HG02610 (cell line): ENCODE results near the gene ZNF385C.

Experiments
- ATAC-seq: cut with Tn5 transposase; IDR thresholded peaks from one replicate; pipeline ENCODE4 v1.9.1; 2021; ENCODE audit warnings: mild to moderate bottlenecking, moderate library complexity; ENCODE audit not compliant: unreplicated experiment

The ZNF385C gene

DNA sequence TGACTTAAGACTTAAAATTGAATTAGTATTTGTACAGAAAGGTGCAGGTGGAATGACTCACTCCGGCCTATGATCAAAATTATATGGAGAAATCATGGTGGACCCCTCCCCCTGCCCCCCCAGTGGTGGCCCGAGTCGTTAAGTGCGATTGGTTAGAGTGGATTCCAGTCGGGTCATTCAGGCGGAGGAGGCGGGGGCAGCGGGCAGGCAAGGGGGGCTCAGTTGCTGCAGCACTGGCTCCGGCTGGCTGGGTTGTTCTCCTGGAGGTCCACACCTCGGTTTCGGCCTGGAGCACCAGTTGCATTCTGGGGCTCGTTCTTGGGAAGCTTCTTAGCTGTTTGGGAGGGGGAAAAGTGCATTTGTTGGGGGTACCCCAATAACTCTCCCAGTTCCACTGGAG, 27.3 kb upstream of the ZNF385C start:
- no peak for ATAC-seq

DNA sequence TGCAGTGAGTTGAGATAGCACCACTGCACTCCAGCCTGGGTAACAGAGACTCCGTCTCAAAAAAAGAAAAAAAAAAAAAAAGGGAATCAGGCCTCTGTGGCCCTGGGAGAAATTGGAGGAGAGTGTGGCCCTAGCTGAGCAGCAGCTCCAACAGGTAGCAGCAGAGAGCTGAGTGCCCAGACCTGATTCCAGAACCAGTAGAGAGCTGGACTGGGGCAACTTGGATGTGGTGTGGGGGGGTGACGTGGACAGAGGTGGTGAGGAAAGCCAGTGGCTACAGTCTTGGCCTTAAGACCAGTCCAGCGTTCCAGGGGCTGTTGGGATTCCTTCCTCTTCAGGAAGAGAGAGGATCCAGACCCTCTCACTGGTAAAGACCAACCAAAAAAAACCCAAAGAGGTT, 26.0 kb upstream of the ZNF385C start:
- ATAC-seq = no peak

DNA sequence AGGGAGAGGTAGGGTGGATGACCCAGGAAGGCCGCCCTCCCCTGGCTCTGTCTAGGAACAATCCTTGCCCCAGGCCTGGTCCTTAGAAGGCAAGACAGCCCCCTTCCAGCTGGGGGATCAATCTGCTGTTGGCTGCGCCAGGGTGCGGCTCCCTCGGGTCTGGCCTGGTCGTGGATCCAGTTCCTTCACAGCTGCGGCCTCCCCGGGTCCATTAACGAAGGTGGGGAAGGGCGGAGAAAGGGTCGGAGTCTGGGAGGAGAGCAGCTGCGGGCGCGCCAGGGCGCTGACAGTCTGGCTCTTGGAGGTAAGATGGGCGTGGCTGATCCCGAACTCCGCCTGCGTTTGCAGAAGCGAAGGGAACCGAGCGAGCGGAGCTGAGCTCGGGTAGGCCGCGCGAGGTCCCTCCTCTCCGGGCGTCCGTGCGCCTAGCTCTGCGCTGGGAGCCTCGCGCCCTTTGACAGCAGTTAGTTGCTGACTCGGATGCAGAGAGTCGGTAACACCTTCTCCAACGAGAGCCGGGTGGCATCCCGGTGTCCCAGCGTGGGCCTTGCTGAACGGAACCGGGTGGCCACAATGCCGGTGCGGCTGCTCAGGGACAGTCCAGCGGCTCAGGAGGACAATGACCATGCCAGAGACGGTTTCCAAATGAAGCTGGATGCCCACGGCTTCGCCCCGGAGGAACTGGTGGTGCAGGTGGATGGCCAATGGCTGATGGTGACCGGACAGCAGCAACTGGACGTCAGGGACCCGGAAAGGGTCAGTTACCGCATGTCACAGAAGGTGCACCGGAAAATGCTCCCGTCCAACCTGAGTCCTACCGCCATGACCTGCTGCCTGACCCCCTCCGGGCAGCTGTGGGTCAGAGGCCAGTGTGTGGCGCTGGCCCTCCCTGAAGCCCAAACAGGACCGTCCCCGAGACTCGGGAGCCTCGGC, 24.4 kb upstream of the ZNF385C start, which contains the start of gene HSPB9:
Gene HSPB9 (plus strand): TSS at position 434 of the 933 bp plus-strand sequence. CDS start 47 bp downstream, at position 481.
- no peak for ATAC-seq

DNA sequence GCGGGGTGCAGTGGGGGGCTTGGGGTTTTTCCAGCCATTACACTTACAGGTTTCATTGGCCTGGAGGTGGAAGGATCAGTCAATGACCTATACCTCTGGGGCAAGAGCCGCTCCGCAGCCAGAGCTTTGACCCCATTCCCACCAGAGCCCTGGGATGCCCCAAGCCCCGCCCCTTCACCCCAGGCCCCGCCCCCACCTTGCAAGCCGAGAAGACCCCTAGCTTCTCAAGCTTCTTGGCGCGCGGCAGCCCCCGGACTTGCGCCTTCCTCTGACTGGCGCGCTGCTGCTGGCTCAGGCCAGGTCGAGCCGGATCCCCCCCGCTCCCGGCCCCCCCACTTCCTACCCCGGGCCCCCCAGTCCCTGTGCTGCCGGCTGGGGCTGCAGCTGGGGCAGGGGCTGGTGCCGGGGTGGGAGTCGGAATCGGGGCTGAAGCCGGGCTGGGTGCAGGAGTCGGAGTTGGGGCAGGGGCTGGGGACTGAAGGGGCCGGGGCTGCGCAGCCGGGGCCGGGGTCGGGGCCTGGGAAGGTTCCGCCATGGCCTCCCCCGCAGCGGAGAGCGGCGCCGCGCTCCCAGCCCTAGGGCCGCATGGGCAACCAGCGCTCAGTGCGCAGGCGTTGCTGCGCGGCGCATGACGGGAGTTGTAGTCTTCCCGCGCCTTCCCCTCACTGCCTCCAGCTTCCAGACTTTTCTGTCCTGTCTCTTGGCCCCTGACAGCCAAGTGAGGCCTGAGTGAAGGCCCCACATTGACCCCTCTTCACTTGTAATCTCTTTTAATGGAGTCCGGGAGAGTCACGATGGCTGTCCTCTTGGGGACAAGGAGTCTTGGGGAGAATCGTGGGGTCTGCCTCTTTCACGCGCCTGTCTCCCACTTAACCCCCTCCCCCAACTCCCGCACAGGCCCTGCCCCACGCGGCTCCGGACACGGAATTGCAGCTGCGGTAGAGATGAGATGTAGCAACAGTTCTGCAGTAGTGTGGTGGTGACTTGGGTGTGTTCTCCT, 22.8 kb upstream of the ZNF385C start, which contains the start of gene KAT2A:
Gene KAT2A (minus strand): TSS at position 598 of the 1,000 bp plus-strand sequence. CDS start 63 bp downstream, at position 535.
- peak; percentile 81 for ATAC-seq

DNA sequence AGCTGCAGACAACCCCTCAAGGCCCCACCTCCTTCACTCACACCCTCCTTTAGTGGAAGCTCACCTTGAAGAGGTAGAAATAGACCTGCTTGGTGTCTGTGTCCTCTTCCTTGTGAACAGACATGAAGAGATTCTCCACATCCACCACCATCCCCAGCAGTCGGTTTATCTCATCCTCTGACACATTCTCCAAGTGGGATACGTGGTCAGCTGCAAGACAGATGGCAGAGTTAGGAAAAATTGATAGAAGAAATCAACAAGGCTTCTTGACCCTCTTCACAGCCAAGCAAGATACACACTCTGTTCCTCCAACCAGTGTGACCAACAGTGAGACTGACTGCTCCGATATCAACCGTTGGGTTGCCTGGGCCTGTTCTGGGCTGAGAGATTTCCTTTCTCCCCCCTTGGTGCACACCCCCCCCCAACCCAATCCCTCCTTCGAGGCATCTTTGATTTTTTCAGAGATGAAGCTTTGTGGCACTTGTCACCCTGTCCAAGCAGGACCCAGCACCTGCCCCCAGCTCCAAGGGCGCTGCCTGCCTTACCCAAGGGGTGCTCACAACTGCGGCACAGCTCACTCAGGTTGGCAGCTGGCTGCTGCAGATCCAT, 22.0 kb upstream of the ZNF385C start:
- no peak for ATAC-seq

DNA sequence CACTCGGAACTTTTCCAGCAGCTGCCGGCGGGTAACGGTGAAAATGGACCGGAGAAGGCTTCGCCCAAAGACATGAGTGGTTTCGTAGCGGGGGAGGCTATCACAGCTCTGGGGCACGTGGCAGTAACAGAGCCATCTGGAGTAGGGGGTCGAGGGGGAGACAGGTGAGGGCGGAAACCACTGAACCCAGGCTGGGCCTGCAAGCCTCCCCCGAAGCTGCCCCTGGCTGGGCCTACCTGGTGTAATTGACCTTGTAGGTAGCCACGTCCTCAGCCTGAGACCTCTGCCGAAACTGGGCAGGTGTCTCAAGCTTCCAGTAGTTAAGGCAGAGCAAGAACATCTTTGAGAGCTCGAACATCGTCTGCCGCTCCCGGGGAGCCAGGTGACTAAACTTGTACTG, 21.0 kb upstream of the ZNF385C start:
- no peak for ATAC-seq

DNA sequence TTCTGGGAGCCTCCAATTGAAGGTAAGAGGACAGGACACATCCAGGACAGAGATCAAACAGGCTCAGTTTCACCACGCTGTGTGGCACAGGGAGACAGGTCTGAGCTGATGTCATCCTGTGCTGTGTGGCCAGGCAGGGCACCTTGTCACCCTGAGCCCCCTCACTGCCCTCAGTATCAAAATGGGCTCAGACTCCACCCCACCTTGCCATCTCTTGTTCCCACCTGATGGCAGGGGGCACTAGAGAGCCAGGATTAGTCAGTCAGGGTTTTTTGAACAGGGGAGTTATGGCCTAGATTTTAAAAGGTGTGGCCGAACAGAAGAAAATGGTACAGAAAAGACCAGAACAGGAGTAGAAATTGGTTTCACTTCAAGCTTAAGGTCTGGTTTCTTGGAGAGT, 20.3 kb upstream of the ZNF385C start:
- ATAC-seq = no peak

DNA sequence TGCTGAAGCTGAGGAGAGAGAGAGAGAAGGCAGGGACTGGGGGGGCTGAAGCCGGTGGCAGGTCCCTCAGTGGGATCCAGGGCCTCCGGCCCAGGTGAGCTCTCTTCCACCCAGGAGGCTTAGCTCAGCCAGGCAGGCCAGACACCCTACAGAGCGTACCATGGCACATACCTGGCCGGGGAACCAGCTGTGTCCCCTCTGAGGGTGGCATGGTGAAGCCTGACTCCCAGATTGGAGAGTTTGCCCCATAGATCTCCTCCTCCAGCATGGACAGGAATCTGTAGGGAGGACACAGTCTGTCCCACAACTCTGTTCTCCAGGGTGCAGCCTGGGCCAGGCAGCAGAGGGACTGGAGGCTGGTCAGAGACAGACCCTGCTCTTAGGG, 19.8 kb upstream of the ZNF385C start:
- no peak for ATAC-seq

DNA sequence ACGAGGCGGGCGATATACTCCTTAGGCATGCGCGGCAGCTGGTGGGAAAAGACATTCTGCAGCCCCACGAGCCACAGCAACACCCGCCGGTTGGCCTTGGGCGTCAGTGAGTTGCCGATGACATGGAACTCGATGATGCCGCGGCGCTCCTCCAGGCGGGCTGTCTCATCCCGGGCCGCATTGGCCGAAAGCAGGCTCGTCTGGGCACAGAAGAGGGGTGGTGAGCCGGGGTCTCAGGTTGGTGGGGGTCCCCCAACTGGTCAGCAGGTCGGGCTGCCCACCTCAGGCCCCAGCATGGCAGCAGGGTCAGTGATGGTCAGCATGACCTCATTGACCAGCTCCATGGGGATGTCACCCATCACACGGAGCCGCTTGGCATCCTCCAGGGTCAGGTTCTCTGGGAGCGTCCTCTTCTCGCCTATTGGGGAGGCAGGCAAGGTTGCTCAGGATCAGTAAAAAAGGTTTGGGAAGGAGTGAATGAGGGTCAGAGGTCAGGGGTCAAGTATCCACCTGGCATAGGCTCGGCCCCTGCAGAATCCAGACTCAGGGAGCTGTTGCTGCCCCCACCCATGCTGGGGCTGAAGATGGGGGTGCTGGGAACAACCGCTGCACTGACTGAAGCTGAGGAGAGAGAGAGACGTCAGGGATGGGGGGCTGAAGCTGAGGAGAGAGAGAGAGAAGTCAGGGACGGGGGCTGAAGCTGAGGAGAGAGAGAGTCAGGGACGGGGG, 19.3 kb upstream of the ZNF385C start:
- ATAC-seq = no peak

DNA sequence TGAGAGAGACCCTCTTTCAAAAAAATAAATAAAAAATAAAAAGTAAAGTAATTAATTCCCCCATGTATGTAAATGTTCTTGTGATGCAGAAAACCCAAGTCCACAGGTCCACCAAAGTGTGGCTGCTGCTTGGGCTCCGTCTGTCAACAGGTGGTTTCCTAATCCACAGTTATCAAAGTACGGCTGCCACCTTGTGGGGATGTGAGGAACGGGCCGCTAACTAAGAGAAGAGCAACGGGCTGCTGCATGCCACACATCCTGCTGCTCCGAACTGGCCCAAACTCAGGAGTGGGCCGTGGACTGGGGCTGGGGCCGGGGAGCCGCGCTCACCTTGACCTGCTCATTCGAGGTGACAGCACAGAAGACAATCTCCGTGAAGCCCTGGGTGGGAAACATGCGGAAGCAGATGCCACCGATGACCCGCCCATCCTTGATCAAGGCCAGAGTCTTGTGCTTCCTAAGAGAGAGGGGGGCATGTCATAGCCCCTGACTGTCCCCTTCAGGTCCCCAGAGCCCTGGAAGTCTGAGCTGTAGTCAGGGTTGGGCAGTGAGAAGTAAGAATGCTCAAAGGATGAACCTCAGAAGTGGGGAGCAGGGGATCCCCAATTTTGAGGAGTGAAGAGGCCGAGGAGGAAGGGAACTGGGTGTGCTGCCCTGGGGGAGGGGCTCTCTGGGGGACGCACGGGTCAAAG, 18.6 kb upstream of the ZNF385C start:
- no peak for ATAC-seq

DNA sequence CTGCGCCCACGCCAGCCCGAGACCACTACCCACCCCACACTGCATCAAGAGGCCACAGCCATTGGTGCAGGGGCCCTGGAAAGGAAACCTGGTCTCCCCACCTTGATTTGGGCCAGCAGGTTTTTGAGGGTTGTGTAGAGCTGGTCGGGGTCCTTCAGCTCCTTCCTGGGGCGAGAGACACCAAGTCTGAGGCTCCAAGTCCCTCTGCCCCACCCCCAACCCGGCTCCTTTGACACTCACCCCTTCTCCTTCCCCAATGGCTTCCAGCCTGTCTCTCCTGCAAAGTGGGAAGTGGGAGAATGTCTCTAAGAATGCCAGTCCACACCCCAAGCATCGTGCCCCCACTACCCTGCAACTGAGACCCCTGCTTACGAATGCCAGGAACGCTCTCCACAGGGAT, 15.8 kb upstream of the ZNF385C start:
- no peak for ATAC-seq

DNA sequence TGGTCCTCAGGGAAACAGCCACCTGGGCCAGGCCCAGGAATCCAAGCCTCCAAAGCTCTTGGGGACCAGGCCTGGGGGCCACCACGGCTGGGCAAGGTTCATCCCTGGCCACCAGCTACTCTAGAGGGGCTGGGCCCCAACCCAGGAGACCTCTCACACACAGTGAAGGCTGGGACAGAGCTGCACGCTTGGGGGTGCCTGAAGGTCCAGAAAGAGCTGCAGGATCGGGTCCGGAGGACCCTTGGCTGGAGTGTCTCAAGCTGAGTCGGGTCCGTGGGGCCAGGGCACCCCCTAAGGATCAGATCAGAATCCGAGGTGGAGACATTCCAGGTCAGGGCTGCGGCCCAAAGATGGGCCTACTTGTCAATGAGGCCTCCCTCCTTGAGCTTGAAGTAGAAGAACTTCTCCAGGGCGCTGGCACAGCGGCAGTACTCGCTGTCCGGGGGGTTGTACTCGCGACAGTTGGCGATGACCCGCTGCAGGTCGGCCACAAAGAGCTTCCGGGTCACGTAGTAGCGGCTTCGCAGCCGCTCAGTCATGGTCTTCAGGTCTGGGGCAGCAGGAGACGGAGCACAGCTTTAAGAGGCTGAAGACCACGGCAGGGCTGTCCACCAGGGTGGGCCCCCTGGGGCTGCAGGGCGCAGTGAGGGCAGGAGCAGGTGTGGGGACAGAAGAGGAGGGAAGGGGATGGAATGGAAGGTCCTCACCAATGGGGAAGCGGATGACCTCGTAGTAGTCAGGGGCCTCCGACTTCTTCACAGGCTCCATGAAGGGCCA, 15.2 kb upstream of the ZNF385C start:
- ATAC-seq = no peak

DNA sequence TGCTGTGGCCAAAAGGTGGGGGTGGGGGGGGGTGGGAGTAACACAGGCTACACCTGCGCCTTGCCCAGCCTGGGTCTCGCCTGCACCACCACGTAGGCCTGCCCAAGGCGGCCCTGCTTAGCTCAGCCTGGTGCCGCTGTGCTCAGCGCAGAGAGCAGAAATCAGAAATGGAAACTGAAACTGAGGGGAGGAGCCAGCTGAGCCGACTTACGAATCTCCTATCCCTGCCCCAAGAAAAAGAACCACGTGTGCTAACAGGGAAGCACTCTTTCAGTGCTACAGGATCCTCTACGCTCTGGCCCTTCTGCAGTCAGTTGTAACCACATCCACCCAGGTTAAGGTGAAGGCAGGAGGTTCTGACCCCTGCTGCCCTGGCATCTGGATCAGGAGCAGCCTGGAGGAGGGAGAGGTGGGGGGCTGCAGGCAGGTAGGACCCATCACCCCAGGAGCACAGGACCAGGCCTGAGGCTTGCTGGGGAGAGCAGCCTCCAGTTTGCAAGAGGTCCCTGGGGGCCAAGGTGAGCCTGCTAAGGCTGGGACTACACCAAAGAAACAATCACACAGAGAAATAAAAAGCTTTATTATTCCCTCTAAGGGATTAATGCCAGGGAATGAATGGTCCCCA, 14.4 kb upstream of the ZNF385C start, which contains the start of gene DHX58:
Gene DHX58 (minus strand): TSS at position 163 of the 625 bp plus-strand sequence. CDS start 822 bp downstream, outside the sequence.
- ATAC-seq = peak; percentile 62

DNA sequence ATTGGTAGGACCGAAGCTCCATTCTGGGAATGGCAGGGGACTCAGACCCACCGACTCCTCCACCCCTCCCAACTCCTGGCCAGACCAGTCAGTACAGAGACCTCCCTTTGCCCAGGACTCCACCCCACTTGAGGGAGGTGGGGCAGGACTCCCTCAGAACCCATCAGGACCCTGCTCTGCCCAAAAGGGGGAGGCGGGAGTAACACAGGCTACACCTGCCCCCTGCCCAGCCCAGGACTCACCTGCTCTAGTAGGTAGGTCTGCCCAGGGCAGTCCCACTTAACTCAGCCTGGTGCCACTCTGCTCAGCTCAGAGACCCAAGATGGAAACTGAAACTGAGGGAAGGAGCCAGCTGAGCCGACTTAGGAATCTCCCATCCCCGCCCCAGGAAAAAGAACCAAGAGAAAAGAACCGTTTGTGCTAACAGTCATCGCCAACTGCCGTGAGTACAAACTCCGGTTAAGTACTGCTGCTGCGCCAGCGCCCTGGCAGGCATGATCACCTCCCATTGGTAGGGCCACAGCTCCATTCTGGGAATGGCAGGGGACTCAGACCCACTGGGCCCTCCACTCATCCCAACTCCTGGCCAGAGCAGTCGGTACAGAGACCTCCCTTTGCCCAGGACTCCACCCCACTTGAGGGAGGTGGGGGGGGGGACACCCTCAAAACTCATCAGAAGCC, 13.7 kb upstream of the ZNF385C start:
- ATAC-seq = no peak

DNA sequence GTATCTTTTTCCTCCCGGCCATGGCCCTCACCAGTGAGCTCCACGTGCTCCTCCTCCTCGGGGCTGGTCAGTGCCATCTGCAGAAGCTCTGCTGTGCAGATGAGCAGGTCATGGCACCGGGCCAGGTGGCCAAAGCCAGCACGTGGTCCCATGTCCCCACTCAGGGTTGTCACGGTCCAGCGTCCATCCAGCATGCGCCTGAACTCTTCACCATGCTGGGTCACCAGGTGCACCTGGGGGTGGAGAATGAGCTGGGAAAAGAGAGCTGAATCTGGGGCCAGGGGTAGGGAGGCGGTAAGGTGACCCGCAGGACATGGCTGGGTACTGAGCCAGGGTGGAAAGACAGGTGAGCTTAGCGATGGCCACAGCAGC, 13.0 kb upstream of the ZNF385C start:
- ATAC-seq = no peak

DNA sequence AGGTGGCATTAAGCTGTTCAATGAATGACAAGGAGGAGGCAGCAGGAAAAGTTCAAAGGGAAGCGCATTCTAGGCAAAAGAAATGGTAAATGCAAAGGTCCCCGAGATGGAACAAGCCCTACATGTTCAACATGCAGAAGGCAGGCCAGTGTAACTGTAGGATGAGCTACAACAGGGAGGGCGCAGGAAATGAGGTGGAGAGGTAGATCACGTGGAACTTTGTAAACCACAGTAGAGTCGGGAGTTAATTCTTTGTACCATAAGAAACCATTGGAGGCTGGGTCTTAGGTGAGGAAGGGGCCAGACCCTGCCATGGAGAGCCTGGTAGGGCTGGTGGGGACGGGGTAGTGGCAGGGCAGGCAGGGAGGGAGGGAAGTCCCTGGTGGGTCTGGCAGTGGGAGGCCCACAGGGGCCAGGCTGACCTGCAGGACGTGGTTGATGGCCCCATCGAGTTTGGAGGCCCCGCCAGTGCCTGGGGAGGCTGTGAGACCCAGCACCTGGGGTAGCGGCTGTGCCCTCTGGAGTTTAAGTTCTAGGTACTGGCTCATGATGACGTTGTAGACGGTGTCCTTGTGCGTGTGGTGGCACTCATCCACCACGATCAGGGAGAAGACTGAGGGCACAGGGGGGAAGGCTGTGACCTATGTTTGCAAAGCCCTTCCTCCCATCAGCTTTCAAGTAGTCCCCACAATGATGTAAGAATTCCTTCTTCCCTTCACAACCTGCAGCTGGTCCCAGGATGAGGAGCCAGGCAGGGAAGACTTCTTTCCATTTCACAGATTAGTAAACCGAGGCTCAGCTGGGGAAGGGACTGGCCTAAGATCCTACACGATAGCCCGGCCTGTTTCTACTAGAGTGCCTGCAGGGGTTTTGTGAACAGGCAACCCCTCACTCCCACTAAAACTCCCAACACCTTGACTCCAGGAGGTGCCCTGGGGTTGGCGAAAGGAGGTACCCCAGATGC, 12.3 kb upstream of the ZNF385C start:
- no peak for ATAC-seq

DNA sequence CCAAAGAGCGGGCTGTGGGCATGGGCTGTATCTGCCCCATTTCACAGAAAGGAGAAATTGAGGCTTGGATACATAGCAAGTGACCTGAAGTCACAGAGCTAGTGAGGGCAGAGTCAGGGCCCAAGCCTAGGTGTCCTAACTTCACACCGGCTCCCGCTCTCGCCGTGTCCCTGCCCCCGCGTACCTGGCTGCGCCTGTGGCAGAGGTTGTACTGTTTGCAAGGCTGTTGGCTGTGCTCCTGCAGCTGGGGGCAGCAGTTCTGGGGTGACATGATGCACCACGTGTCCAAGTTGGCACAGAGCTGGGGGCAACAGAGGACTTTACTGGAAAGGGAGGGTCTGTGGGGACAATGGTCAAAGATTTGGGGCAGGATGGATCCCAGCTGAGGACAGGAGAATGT, 10.8 kb upstream of the ZNF385C start:
- no peak for ATAC-seq
